Neural cell (in vitro differentiated cells): Measurements from ENCODE around the gene SBSN.

Source experiments
- CTCF ChIP-seq: fragments of 450-650 bp; IDR thresholded peaks from 2 replicates; pipeline ENCODE4 v1.5.1; 2014; ENCODE audit warnings: antibody characterized with exemption, mild to moderate bottlenecking, moderate library complexity; ENCODE audit not compliant: poor library complexity, severe bottlenecking
- EP300 ChIP-seq: fragments of 450-650 bp; conservative IDR thresholded peaks from 2 replicates; pipeline ENCODE4 v1.6.1; 2014; ENCODE audit warnings: antibody characterized with exemption, mild to moderate bottlenecking, moderate library complexity; ENCODE audit not compliant: poor library complexity, severe bottlenecking
- EZH2 ChIP-seq: fragments of 200-600, 300-800 bp; shearing (Covaris generic), sonication (generic); IDR thresholded peaks from 2 replicates; pipeline ENCODE4 v1.6.1; 2014; ENCODE audit warnings: antibody characterized with exemption, low read length, borderline replicate concordance, mild to moderate bottlenecking; ENCODE audit not compliant: insufficient read depth, poor library complexity, severe bottlenecking
- POLR2AphosphoS5 ChIP-seq: IDR thresholded peaks from 2 replicates; pipeline ENCODE4 v1.6.1; 2012
- RAD21 ChIP-seq: fragments of 450-650 bp; conservative IDR thresholded peaks from 2 replicates; pipeline ENCODE4 v1.6.1; 2014; ENCODE audit warnings: antibody characterized with exemption, mild to moderate bottlenecking, moderate library complexity
- SMC3 ChIP-seq: fragments of 450-650 bp; conservative IDR thresholded peaks from 2 replicates; pipeline ENCODE4 v1.6.1; 2014; ENCODE audit warnings: antibody characterized with exemption, mild to moderate bottlenecking, moderate library complexity; ENCODE audit not compliant: poor library complexity
- TF ChIP-seq, protein P1 (sequence below): IDR thresholded peaks from 2 replicates; pipeline ENCODE4 v1.6.1; 2012; ENCODE audit warnings: borderline replicate concordance

- TF ChIP-seq CTCF (no peak), SMC3 (no peak), EP300 (no peak), RAD21 (no peak), EZH2 (no peak), POLR2AphosphoS5 (no peak)
- TF ChIP-seq, protein P1, sequence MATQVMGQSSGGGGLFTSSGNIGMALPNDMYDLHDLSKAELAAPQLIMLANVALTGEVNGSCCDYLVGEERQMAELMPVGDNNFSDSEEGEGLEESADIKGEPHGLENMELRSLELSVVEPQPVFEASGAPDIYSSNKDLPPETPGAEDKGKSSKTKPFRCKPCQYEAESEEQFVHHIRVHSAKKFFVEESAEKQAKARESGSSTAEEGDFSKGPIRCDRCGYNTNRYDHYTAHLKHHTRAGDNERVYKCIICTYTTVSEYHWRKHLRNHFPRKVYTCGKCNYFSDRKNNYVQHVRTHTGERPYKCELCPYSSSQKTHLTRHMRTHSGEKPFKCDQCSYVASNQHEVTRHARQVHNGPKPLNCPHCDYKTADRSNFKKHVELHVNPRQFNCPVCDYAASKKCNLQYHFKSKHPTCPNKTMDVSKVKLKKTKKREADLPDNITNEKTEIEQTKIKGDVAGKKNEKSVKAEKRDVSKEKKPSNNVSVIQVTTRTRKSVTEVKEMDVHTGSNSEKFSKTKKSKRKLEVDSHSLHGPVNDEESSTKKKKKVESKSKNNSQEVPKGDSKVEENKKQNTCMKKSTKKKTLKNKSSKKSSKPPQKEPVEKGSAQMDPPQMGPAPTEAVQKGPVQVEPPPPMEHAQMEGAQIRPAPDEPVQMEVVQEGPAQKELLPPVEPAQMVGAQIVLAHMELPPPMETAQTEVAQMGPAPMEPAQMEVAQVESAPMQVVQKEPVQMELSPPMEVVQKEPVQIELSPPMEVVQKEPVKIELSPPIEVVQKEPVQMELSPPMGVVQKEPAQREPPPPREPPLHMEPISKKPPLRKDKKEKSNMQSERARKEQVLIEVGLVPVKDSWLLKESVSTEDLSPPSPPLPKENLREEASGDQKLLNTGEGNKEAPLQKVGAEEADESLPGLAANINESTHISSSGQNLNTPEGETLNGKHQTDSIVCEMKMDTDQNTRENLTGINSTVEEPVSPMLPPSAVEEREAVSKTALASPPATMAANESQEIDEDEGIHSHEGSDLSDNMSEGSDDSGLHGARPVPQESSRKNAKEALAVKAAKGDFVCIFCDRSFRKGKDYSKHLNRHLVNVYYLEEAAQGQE: no peak
Observed at GRCh38 chr19:35555301-35556005, 27.3 kb upstream of the SBSN start.
